Mucosa of rectum (tissue), 2 donors: Measurements from ENCODE around the gene IL27RA.
A peak's percentile ranks its signal among the peaks of the same experiment; 100 is the strongest.

ENCODE experiments used
- H3K27ac ChIP-seq, 2 donors: one replicate each; pipeline ENCODE4 v1.7.0; 2013; ENCODE audit warnings: inconsistent platforms in 2 of 2, low read depth in 2 of 2, low read length in 2 of 2
- H3K27me3 ChIP-seq, 2 donors: one replicate each; pipeline ENCODE4 v1.7.0; 2013; ENCODE audit warnings: low read length in 2 of 2; ENCODE audit not compliant: control insufficient read depth in 2 of 2, insufficient read depth in 2 of 2
- H3K36me3 ChIP-seq, 2 donors: one replicate each; pipeline ENCODE4 v1.7.0; 2013; ENCODE audit warnings: low read length in 2 of 2; ENCODE audit not compliant: control insufficient read depth in 2 of 2, insufficient read depth in 2 of 2
- H3K4me1 ChIP-seq, 2 donors: one replicate each; pipeline ENCODE4 v1.7.0; 2013; ENCODE audit warnings: low read length in 2 of 2, mild to moderate bottlenecking in 1 of 2; ENCODE audit not compliant: control insufficient read depth in 2 of 2, insufficient read depth in 2 of 2
- H3K4me3 ChIP-seq, 2 donors: one replicate each; pipeline ENCODE4 v1.7.0; 2013; ENCODE audit warnings: low read length in 2 of 2
- H3K9ac ChIP-seq, 2 donors: one replicate each; pipeline ENCODE4 v1.7.0; 2013; ENCODE audit warnings: low read length in 2 of 2, low read depth in 1 of 2, mild to moderate bottlenecking in 1 of 2
- H3K9me3 ChIP-seq, 2 donors: one replicate each; pipeline ENCODE4 v1.7.0; 2013; ENCODE audit warnings: low read length in 2 of 2; ENCODE audit not compliant: control insufficient read depth in 2 of 2
- donor health status: healthy.
- donor health status: Normal muscosa, but diverticular disease.

Gene IL27RA

GRCh38 chr19:14093117-14093823, 61.7 kb downstream of the IL27RA start:
- no peaks in the 10 kb centered on the region for H3K27me3 ChIP-seq
- H3K9me3 ChIP-seq: peaks cover 0 to 4% of the 10 kb centered on the region in 2 donors
- no peak overlapping the region for H3K9ac ChIP-seq
- H3K27ac ChIP-seq: no peak overlapping the region
- peaks cover 23 to 24% of the 10 kb centered on the region in 2 donors for H3K36me3 ChIP-seq
- H3K4me3 ChIP-seq: no peak overlapping the region
- peaks cover 5 to 7% of the 10 kb centered on the region in 2 donors for H3K4me1 ChIP-seq

GRCh38 chr19:14094854-14095253, 63.3 kb downstream of the IL27RA start:
- Histone ChIP-seq H3K36me3 (peaks cover 18 to 19% of the 10 kb centered on the region in 2 donors), H3K9me3 (peaks cover 0 to 4% of the 10 kb centered on the region in 2 donors), H3K27ac (no peak overlapping the region), H3K4me3 (no peak overlapping the region), H3K4me1 (peaks cover 0 to 7% of the 10 kb centered on the region in 2 donors), H3K9ac (peak overlapping the region in 1 of 2 donors; percentile 2), H3K27me3 (no peaks in the 10 kb centered on the region)

GRCh38 chr19:14096272-14096992, 64.9 kb downstream of the IL27RA start:
- no peaks in the 10 kb centered on the region for H3K27me3 ChIP-seq
- peaks cover 0 to 4% of the 10 kb centered on the region in 2 donors for H3K9me3 ChIP-seq
- H3K4me1 ChIP-seq: peaks cover 0 to 7% of the 10 kb centered on the region in 2 donors
- H3K4me3 ChIP-seq: no peak overlapping the region
- no peak overlapping the region for H3K9ac ChIP-seq
- H3K36me3 ChIP-seq: peaks cover 23 to 29% of the 10 kb centered on the region in 2 donors
- H3K27ac ChIP-seq: no peak overlapping the region

GRCh38 chr19:14097532-14098151, 66.1 kb downstream of the IL27RA start:
- Histone ChIP-seq H3K9ac (no peak overlapping the region), H3K4me3 (no peak overlapping the region), H3K9me3 (peaks cover 0 to 4% of the 10 kb centered on the region in 2 donors), H3K27me3 (no peaks in the 10 kb centered on the region), H3K36me3 (peaks cover 30 to 33% of the 10 kb centered on the region in 2 donors), H3K27ac (no peak overlapping the region), H3K4me1 (no peaks in the 10 kb centered on the region)

GRCh38 chr19:14101003-14101545, 69.5 kb downstream of the IL27RA start:
- H3K9ac ChIP-seq: no peak overlapping the region
- H3K27me3 ChIP-seq: no peaks in the 10 kb centered on the region
- H3K36me3 ChIP-seq: peaks cover 38 to 41% of the 10 kb centered on the region in 2 donors
- H3K27ac ChIP-seq: no peak overlapping the region
- no peaks in the 10 kb centered on the region for H3K9me3 ChIP-seq
- H3K4me3 ChIP-seq: no peak overlapping the region
- H3K4me1 ChIP-seq: peaks cover 0 to 7% of the 10 kb centered on the region in 2 donors

- H3K27ac ChIP-seq: no peak overlapping the region
Measured at GRCh38 chr19:14102102-14102696, 70.6 kb downstream of the IL27RA start.

GRCh38 chr19:14102756-14103155, 71.2 kb downstream of the IL27RA start:
- Histone ChIP-seq H3K27me3 (no peaks in the 10 kb centered on the region), H3K9ac (no peak overlapping the region), H3K4me1 (peaks cover 0 to 9% of the 10 kb centered on the region in 2 donors), H3K36me3 (peaks cover 23 to 27% of the 10 kb centered on the region in 2 donors), H3K4me3 (no peak overlapping the region), H3K9me3 (no peaks in the 10 kb centered on the region), H3K27ac (no peak overlapping the region)

More at GRCh38 chr19:14102102-14102696, 70.6 kb downstream of the IL27RA start:
- H3K9me3 ChIP-seq: no peaks in the 10 kb centered on the region
- H3K4me1 ChIP-seq: peaks cover 0 to 9% of the 10 kb centered on the region in 2 donors
- peaks cover 29 to 32% of the 10 kb centered on the region in 2 donors for H3K36me3 ChIP-seq
- no peaks in the 10 kb centered on the region for H3K27me3 ChIP-seq
- H3K9ac ChIP-seq: no peak overlapping the region
- no peak overlapping the region for H3K4me3 ChIP-seq
